ENCODE data around the gene CFAP410.
A peak's percentile ranks its signal among the peaks of the same experiment; 100 is the strongest.
"Not testable (repeated sequence)": the region's sequence is repeated elsewhere in the genome, so short reads cannot be mapped to it uniquely, and the experiment has no call there.

Gene CFAP410

DNA sequence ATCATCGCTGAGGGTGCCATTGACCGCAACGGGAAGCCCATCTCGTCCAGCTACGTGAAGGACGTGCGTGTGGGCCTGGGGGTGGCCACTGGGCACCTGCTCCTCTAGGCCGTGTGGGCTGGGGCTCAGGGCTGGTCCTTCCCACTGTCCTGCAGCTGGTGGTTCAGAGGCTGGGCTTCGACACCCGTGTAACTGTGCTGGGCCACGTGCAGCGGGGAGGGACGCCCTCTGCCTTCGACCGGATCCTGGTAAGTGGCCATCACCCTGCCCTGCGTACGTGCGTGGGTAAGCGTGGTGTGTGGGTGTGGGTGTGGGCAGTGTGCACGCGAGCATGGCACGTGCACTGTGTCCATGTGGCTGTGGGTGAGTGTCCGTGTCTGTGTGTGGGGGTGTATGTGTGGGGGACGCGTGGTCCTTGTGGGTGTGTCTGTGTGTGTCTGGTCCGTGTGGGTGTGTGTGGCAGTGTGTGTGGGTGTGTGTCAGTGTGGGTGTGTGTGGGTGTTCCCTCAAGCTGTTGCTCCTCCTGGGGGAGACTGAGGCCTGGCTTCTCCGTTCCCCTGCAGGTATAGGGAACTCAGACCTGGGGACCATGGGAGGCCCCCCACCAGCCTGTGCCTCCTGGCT, 22.8 kb downstream of the CFAP410 start:
- no peak for DNase-seq (ENCODE audit: low read depth in 3 of 3)

DNA sequence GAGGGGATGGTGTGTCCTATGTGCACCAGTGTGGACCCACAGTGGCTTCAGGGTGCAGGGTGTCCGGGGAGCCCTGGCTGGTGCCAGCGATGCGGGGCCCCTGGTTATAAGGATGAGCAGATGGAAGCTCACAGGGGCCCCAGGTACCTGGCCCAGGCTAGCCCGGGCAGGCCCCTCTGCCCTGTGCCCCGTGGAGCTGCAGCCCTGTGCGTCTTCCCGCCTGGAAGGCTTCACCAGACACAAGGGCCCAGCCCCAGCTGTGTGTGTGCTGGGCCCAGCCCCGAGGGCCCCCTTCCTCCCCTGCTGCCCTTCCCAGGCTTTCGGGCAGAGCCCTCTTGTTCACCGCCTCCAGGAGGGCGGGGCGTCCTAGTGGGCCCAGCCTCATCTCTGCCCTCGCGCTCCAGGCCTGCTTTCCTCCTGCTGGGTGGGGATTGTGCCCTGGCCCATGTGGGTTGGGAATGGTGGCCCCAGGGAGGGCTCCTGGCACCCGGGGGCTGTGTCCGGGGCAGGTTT, 23.4 kb downstream of the CFAP410 start:
- DNase-seq (ENCODE audit: low read depth in 3 of 3), result no peak

DNA sequence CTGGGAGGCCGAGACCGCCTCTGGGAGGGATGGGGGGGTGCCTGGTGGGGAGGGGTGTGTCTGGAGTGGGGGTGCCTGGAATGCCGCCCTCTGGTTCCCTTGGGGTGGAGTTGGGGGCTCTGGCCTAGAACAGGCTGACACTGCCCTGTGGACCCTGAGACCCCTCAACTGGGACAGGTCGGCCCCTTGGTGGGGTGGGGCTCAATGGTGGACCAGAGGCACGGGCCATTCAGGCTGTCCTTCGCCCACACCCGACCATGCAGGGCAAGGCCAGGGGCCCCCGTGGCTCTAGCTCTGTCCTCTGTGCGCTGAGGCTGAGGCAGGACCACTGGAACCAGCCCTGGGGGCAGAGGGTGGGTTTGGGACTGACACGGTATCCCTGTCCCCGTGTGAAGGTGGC, 24.6 kb downstream of the CFAP410 start:
- no peak for DNase-seq (ENCODE audit: low read depth in 3 of 3)

DNA sequence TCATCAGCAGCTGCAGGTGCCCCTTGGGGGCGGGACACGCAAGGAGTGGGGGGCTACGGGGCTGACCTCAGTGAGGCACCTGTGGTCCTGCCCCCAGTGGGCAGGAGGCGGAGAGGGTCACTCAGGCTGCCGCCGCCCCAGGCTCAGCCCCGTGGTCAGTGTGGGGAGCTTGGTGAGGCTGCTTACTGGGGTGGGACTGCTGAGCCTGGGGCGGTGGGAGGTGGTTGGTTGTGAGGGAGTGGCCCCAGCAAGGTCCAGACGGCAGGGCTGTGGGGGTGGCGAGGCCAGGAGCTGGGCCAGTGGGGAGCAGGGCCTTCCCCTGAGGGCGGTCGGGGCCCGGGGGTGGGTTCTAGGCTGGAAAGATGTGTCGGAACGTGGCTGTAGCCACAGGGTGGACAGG, 25.1 kb downstream of the CFAP410 start:
- DNase-seq (ENCODE audit: low read depth in 3 of 3), result no peak

DNA sequence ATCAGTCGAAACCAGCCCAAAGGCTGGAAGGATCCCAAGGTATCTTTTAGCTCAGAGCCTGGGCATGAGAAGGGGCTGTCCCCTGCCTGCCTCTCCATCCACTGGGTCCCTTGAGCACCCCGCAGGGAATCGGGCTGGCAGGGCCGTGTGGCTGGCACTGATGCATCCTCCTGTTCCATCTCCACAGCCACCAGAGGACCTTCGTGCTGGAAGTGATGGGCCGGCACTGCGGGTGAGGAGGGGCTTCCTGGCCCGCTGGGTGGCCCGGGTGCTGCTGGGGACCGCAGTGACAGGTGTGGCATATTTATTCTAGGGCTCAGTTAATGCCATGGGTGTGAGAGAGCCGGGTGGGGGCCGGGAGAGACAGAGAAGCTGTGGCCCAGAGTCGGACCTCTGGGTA, 25.7 kb downstream of the CFAP410 start:
- no peak for DNase-seq (ENCODE audit: low read depth in 3 of 3)

DNA sequence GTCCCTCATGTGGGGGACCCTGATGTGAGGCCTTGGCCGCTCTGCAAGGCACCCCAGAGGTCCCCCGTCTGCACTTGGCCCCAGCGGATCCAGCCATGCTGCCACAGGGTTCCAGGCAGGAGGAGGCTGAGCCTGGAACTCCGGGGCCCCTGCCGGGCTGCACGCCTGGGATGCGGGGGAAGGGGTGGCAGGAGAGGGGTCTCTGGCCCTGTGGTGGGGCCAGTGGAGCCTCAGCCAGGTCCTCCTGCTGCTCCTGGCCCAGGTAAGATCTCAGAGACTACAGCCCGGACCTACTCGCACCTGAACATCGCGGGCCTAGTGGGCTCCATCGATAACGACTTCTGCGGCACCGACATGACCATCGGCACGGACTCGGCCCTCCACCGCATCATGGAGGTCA, 26.5 kb downstream of the CFAP410 start:
- no peak for DNase-seq (ENCODE audit: low read depth in 3 of 3)

DNA sequence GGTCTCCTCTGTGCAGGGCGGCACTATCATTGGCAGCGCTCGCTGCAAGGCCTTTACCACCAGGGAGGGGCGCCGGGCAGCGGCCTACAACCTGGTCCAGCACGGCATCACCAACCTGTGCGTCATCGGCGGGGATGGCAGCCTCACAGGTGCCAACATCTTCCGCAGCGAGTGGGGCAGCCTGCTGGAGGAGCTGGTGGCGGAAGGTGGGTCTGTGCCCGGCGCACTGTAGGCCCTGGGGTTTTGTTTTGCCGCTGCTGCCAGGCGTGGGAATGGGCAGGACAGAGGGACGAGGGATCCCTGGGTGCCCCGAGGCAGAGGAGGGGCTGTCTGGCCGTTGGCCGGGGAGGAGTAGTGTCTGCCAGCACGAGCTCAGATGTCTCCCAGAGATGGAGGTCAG, 27.1 kb downstream of the CFAP410 start:
- no peak for DNase-seq (ENCODE audit: low read depth in 3 of 3)

DNA sequence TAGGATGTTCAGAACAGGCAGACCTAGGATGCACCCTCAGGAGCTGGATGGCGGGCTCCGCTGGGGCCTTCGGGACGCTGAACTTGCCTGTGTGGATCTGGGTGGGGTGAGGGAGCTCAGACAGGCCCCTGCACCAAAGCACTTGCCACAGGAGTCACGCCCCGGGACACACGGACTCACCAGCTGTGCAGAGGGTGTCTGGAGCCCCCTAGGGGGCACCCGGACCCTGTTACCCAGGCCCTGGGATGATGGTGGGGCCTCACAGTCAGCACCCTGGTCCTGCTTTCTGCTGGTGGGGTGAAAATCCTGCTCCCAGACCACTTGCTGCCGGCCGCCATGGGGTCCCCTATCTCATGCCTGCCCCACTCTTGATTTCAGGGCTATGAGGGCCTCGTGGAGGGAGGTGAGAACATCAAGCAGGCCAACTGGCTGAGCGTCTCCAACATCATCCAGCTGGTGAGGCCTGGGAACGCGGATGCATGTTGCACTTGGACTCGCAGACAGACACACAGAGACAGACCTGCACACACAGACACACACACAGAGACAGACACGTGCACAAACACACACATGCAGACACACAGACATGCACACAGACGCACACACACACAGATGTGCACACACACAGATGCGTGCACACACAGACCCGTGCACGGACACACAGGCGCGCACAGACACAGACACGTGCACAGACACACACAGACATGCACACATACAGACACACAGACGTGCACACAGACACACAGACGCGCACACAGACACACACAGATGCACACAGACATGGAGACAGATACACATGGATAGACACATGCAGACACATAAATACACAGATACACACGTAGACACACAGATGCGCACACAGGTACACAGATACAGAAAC, 28.3 kb downstream of the CFAP410 start:
- DNase-seq (ENCODE audit: low read depth in 3 of 3), result no peak

DNA sequence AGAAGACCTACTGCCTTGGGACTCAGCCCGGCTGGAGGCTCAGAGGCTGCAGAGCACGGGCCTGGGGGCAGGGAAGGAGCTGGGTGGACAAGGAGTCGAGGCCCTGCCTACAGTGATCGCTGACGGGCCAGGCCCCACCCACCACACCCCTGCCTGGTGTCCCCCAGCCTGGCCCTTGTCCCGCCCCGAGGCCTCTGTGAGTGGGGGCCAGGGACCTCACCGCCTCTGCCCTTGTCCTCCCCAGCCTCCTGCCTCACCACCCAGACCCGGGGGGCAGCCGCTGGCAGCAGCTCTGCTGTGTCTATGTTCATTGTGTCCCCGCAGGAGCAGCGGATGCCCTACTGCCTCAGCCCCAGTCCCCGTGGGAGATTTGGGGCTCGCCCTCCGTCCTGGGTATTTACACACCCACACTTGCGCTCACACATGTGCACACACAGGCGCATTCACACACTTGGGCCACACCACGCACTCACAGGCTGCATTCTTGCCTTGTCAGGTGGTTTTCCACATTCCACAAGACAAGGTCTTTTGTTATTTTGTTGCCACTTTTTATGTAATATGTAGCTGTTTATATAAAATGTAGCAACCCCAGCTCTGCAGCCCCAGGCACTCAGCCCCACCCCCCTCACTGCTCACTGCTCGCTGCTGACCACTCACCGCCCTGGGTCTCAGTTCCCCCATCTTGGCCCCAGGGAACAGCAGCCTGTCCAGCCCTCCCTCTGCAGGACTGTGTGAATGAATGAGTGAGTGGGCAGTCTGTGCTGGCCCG, 32.1 kb downstream of the CFAP410 start:
- no peak for DNase-seq (ENCODE audit: low read depth in 3 of 3)

DNA sequence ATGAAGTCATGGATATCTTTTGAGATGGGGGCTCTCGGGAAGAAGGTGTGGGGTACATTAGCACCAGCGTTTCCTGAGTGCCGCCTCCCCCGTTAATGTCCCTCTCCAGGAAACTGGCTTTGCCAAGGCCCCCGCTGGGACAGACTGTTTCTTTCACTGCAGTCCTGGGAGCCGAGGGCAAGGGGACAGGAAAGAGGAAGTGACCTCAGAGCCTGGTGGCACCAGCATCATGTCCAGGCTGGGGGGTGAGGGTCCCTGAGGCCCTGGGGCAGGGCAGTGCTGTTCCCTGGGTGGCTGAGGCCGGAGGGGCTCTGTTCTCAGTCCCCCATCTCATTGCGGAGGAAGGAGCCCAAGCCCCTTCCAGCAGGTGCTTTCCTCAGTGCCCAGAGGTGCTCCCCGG, 33.5 kb downstream of the CFAP410 start:
- no peak for DNase-seq (ENCODE audit: low read depth in 3 of 3)

DNA sequence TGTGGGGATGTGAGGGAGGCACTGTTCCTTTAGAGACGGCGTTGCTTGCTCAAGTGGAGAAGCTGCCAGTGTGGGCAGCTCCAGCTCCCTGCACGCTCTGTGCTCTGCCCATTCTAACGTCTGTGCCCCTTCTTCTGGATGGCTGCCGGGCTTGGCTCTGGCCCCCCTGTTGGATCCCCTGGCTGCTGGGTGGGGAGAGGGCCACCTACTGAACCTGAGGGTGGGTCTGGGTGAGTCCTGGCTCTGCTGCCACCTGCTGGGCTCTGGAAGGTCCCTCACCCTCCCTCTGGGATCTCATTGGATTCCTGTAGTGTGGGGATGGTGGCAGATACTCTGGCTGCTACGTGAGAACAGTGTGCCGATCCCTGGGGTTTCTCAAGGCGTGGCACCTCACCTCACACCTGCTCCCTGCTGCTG, 34.3 kb downstream of the CFAP410 start:
- DNase-seq (ENCODE audit: low read depth in 3 of 3), result no peak

DNA sequence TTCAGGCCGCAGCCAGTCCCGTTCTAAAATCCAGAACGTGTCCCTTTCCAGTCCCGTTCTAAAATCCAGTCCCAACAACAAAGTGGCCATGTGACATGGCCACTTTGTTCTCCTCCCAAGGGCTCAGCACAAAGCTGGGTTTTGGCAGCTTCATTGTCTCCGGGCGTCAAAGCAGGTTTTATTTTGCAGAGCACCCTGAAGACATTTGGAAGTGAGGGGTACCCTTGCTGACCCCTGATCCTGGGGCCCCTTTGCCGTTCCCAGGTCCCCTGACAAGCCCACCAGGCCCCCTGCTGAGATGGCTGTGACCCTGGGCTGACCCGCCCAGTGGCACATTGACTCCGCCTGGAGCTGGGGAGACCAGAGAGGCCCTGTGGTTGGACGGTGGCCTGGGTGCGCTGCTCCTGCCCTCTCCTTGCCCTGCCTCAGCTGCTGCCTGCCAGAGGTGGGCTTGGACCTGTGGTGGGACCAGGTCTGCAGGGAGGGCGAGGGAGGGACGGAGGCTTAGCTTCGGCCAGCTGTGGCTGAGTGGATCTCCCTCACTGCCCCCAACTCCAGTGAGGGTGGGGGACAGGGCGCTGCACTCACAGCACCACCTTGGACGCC, 35.1 kb downstream of the CFAP410 start:
- DNase-seq (ENCODE audit: low read depth in 3 of 3), result no peak

DNA sequence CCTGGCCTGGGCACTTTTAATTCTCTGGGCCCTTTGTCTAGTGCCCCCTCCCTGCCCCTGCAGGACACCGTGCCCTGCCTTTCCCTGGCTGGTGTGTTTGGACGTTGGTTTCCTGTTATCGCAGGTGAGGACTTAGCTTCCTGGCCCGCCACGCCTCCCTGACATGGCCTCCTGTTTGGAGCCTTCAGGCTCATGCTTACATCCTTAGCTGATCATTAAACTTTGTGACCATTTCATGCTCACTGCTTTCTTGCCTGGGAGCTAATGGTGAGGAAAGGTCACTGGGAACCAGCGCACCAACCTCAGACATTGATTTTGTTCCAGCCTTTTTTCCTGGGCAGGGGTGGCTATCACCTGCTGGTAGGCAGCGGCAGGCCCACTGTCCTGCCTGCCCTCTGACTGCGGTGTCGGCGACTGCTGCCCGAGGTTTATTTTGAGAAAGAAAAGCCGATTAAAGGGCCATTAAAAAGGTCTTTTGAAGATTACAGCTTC, 35.7 kb downstream of the CFAP410 start:
- no peak for DNase-seq (ENCODE audit: low read depth in 3 of 3)

DNA sequence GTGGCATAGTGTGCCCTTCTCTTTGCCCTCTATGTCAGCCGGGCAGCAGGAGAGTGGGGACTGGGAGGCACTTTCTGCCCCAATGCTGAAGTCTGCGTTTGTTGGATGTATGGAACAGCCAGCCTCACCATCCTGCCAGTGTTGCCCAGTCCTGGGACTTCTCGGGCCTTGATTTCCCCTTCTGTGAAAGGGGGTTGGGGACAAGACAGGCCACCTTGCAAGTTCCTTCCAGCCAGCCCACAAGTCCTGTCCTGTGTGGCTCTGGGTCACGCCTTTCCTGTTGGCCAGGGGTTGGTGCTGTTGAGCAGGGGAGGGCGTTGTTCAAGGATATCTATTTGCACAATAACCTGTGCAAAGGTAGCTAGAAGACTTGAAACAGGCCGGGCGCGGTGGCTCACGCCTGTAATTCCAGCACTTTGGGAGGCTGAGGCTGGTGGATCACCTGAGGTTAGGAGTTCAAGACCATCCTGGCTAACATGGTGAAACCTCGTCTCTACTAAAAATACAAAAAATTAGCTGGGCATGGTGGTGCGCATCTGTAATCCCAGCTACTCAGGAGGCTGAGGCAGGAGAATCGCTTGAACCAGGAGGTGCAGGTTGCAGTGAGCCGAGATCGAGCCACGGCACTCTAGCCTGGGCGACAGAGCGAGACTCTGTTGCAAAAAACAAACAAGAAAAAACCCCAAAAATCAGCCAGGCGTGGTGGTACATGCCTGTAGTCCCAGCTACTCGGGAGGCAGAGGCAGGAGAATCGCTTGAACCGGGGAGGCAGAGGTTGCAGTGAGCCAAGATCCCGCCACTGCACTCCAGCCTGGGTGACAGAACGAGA, 36.4 kb downstream of the CFAP410 start:
- DNase-seq (ENCODE audit: low read depth in 3 of 3), result not testable (repeated sequence)

DNA sequence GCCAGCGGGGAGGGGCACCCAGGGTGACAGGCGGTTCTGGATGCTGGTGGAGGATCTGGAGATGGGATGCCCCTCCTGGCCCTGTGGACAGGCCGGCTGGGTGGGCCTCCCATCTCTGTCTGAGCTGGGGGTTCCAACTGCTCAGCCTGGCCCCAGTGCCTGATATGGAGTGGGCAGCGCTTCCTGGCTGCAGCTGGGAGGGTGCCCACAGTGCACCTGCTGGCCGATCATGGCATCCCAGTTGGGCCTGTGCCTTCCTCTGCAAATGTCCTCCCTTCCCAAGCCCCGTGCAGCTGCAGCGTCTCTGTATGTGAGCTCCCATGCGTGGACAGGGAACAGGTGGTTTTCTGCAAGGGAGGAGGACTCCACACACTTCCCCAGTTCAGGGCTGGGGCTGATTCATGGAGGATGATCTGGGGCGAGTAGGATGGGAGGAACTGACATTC, 37.2 kb downstream of the CFAP410 start:
- no peak for DNase-seq (ENCODE audit: low read depth in 3 of 3)

DNA sequence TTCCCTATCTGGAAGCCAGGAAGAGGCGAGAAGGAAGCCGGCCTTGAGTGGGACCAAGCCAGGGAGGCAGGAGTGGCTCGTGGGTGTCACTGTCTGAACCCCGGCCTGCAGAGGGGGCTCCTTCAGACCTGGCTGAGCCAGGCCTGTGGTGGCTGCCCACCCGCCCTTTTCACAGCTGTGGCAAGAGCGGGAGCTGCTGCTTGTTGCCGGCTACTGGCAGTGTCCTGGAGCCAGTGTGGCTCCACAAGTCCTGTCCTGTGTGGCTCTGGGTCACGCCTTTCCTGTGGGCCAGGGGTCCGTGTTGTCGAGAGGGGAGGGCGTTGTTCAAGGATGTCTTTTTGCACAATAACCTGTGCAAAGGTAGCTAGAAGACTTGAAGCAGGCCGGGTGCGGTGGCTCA, 38.0 kb downstream of the CFAP410 start:
- no peak for DNase-seq (ENCODE audit: low read depth in 3 of 3)

DNA sequence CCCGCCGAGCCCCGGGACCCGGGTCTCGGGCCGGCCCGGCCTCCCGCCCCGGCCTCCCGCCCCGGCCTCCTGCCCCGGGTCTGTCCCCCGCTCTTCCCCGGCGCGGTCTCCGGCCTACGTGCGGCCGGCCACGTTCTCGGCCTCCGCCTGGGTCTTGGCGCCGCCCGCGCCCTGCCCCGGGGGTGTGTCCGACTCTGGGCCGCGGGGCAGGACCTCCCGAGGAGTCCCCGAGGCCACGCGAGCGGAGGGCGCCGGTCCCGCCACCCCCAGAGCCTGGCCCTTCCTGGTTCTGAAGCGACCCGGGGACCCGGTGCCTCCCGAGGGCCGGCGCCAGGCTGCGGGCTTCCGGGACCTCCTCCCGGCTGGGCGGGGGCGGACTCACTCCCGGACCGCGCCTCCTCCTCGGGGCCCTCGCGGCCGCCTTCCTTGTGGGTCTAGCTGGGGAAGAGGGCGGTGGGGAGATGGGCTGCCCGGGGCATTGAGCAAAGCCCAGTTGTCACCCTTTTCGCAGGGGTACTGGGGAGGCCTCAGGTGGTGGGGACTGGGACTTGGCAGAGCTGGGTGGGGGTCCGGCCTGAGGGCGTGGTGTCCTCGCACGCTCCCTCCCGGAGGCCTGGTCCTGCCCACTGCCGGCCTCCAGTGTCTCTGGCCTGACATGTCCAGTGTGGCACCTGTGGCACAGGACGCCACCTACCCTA, 38.8 kb downstream of the CFAP410 start:
- peak; percentile 27 to 68 (median 45) for DNase-seq (ENCODE audit: low read depth in 3 of 3)

DNA sequence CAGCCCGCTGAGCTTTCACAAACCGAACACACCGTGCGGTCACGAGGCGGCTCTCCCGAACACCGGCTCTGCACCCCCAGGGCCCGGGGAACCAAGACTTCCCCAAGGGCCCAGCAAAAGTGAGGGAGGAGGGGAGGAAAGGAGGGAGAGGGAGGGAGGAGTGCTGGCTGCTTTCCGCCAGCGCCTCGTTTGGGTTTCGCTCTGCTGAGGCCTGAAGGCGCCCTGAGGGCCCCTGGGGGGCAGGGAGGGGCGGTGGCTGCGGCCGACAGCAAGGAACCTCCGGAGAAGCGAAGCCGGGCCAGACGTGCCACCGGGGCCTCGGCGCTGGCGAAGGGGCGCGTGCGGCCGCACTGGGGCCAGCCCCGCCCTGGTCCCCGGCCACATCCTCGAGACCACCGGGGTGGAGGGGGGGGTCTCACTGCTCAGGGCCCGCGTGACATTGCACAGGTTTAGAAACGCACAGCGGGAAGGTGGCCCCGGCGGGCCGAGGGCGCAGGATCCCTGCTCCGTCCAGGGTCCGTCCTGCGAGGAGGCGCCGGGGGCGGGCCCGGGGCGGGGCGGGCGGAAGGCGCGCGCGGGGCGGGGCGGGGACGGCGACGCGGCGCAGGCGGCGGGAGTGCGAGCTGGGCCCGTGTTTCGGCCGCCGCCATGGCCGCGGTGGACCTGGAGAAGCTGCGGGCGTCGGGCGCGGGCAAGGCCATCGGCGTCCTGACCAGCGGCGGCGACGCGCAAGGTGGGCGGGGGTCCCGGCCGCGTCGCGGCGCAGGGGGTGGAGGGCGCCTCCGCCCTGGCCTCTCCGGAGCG, 39.5 kb downstream of the CFAP410 start, which contains the start of gene PFKL:
PFKL (plus strand) TSS at position 596 of the 804 bp plus-strand sequence; CDS start at position 649, 53 bp downstream.
- peak; percentile 17 to 73 (median 24) for DNase-seq (ENCODE audit: low read depth in 3 of 3)

DNA sequence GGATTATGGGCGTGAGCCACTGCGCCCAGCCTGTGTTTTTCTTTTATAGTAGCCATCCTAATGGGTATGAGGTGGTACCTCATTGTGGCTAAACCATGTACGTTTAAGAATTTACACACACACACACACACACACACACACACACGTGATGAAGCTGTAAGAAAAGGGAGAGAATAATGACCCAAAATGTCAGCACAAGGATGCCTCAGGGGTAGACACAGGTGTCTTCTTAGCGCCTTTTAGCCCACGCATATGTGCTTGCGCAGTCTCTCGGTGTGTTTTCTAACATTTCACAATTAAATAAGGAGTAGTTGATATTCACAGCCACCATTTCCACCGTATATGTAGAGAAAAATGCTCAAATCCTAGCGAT, 40.1 kb downstream of the CFAP410 start:
- DNase-seq (ENCODE audit: low read depth in 3 of 3), result no peak

All from stimulated activated CD4-positive, alpha-beta T cell treated with anti-CD3 and anti-CD28 coated beads, TNF-alpha, amount 100 ng/mL, for 24 hours (primary cell).